A549 treated with RU486 at 1 μM for 4 hours (cell line): ENCODE results near the gene ZNF304. TPM values are rescaled to one million over a fixed set of nuclear protein-coding genes. Genes with fewer than 3 reads are reported as not detected.

Source experiments
- total RNA-seq: library from RNA; stranded (reverse); fragments of 200-300 nt; extraction: Qiagen RNA extraction; gene quantifications from 5 replicates; pipeline ENCODE4 v1.2.3, GENCODE V29; 2022; ENCODE audit warnings: low read depth

The ZNF304 gene
- total RNA-seq = 1.7 to 2.1 TPM (median 2.1 TPM) in 5 replicates

DNA sequence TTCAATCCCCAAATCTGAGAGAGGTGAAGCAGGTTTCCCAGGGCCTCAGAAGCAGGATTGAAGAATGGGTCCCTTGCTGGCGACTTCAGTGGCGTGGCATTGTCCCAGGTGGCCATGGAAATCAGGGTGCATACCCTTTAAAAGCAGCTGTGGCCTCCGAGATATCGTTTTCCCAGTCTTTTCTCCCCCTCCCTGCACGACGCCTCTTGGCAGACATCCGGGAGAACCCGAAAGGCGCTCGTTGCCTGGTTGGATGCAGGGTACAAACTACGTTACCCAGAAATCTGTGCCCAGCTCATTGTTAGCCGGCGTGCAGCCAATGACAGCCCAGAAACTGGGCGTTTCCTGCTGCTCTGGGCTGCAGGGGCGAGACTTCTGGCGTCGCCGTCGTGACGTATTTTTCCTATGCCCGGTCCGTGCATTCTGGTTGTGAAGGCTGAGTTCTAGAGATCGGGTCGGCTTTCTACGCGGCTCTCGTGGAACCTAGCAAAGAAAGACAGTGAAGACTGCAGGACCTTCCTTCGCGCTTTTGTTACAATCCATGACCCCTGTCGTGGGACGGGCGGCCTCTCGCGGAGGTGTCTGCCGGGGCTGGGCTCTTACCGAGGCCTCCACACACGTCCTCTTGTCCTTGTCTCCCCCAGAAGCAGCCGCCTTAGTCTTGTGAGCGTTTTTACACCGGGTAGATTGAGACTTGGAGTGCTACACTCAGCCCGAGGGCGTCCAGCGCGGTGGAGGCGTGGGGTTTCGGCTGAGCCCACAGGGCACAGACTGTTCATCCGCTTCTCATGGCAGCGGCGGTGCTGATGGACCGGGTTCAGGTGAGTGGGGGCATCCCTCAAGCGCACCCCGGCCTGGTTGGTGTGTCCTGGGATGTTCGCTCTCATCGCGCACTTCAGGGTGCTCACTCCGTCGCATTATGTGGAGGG lies at the start of gene ZNF304:
Gene ZNF304, plus strand, starts transcription at position 395 of the 929 bp plus-strand sequence. Its CDS starts 394 bp downstream, at position 789.

DNA sequence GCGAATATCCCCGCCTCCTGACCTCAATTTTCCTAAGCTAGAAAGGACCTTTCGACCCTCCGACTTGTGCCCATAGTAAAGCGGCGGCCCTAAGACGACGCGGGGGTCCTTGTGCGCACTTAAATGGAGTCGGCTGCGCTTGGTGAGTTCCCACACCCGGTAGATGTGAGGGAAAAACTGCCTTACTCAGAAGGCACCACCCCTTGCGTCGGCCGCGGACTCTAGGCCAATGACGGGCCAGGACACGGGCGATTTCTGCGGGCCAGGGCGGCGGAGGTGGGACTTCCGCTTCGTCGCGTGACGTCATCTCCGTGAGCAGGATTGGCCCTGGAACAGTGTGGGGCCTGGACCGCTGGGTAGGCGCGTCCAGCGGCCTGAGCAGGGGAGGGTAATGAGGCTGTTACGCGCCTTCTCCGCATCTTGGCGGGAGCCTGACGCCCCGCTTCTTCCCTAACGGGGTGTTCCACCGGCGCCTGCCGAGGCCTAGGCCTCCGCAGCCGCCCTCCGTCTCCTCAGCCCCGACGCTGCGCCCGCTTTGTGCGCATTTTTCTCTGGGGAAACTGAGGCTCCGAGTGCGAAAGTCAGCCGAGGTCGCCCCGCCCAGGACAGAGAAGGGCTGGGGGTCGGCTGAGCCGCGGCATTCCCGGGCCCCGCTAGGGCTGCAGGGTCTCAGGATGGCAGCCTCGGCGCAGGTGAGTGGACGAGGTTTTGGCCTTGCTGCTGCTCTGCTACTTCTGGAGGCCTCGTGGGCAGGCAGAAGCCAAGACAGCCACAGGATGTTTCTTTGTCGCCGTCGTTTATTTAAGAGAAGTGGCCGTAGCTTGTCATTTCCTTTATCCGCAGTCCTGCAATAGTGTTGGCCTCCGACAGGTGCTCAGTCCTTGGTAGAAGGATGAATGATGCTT lies 30.6 kb upstream of the ZNF304 start, which contains the start of gene ZNF543:
Gene ZNF543, plus strand, starts transcription at position 293 of the 905 bp plus-strand sequence. Its CDS starts 382 bp downstream, at position 675.

DNA sequence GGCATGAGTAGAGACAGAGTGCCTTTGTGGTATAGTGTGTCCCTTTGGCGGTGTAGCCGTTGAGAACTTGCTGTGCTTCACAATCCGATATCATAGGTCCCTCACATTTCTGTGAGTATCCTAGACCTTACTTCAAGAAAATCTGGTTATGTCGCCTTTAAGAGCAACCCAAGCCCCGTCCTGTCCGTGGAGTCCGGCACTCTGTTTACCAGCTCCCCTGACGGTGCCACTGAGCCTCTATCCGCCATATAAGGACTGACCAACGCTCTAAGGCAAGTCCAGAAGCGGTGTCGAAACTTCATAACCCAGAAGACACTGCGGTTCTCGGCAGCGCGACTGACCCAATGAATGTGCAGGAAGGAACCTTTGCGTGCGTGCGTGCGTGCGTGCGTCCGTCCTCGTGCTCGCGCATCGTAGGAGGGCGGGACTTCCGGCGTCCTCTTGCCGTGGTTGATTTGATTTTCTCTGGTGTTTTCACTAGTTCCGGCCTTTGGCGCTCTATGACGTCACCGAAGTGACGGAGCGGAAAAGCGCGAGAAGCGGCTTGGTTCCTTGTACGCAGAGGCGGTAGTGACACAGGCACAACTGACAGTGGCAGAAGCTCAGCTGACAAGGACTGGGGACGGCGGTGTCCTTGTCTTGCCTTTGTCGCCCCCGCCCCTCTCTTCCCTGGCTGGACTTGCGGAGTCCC lies 12.1 kb downstream of the ZNF304 start, which contains the start of the genes TRAPPC2B and ZNF547:
Gene TRAPPC2B, plus strand, starts transcription at position 555 of the 691 bp plus-strand sequence. CDS start 1,283 bp downstream, outside the sequence.
Gene ZNF547, plus strand, starts transcription at position 555 of the 691 bp plus-strand sequence. CDS start 5,005 bp downstream, outside the sequence.

DNA sequence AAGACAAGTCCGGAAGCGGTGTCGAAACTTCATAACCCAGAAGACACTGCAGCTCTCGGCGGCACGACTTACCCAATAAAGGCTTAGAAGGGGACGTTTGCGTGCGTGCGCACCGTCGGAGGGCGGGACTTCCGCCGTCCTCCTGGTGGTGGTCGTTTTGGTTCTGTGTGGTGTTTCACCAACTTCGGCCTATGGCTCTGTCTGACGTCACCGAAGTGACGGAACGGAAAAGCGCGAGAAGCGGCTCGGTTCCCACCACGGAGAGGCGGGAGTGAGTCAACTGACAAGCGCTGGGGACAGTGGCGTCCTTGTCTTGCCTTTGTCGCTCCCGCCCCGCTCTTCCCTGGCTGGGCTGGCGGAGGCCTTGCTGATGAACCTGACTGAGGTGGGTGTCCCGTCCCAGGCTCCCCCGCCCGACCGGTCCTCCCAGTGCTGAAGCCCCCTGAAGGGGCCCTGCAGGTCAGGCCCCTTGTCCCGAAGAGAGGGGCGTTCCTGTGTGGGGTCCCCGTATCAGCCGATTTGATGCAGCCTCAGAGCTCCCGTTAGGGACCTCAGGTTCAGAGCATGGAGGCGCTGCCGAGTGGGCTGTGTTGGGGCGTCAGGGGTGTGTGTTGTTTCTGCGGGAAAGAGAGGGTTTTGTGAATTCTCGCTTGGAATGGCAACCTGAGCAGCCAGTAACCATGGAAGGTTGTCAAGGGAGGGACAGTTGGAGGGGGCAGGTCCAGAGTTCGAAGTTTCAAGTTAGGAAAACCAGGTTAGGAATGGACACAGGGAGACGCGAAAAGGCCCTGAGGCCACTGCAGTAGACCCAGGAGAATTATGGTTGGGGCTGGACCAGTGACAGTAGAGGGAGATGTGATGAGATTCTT lies 38.9 kb downstream of the ZNF304 start, which contains the start of gene ZNF548:
Gene ZNF548, plus strand, starts transcription at position 125 of the 869 bp plus-strand sequence. Its CDS starts 246 bp downstream, at position 371.

Other genes starting within 250 kb of the ZNF304 start
- not detected in 5 replicates for gene USP29, start 231.3 kb upstream of the ZNF304 start, total RNA-seq
- not detected in 5 replicates for gene ZIM3, start 206.1 kb upstream of the ZNF304 start, total RNA-seq
- not detected in 5 replicates for gene DUXA, start 183.8 kb upstream of the ZNF304 start, total RNA-seq
- 6.3 to 8.8 TPM (median 7.4 TPM) in 5 replicates for gene ZNF264, start 159.8 kb upstream of the ZNF304 start, total RNA-seq
- 0.27 to 0.61 TPM (median 0.32 TPM) in 4 of 5 replicates, not detected in the other for gene AURKC, start 120.2 kb upstream of the ZNF304 start, total RNA-seq
- 1.2 to 2.5 TPM (median 1.8 TPM) in 5 replicates for gene ZNF805, start 110.6 kb upstream of the ZNF304 start, total RNA-seq
- 0.77 to 1.2 TPM (median 1.0 TPM) in 5 replicates for gene ZNF460, start 70.8 kb upstream of the ZNF304 start, total RNA-seq
- 0.82 to 2.0 TPM (median 1.5 TPM) in 5 replicates for gene ZNF543, start 30.8 kb upstream of the ZNF304 start, total RNA-seq
- gene TRAPPC2B, start 12.3 kb downstream of the ZNF304 start, total RNA-seq = 14.3 to 17.8 TPM (median 15.6 TPM) in 5 replicates
- gene ZNF547, start 12.3 kb downstream of the ZNF304 start, total RNA-seq = 1.4 to 2.0 TPM (median 1.6 TPM) in 5 replicates
- gene ZNF548, start 38.6 kb downstream of the ZNF304 start, total RNA-seq = 2.9 to 4.0 TPM (median 3.5 TPM) in 5 replicates
- gene ZNF17, start 59.9 kb downstream of the ZNF304 start, total RNA-seq = 2.9 to 6.8 TPM (median 4.8 TPM) in 5 replicates
- 13.7 to 16.8 TPM (median 15.4 TPM) in 5 replicates for gene ZNF749, start 84.1 kb downstream of the ZNF304 start, total RNA-seq
- gene VN1R1, start 105.9 kb downstream of the ZNF304 start, total RNA-seq = 0.06 to 0.13 TPM in 2 of 5 replicates, not detected in the others
- gene ZNF772, start 126.3 kb downstream of the ZNF304 start, total RNA-seq = 0.83 to 1.5 TPM (median 1.2 TPM) in 5 replicates
- 4.6 to 7.6 TPM (median 6.7 TPM) in 5 replicates for gene ZNF419, start 136.5 kb downstream of the ZNF304 start, total RNA-seq
- 4.6 to 7.1 TPM (median 4.8 TPM) in 5 replicates for gene ZNF773, start 148.7 kb downstream of the ZNF304 start, total RNA-seq
- 1.3 to 2.0 TPM (median 1.6 TPM) in 5 replicates for gene ZNF549, start 176.1 kb downstream of the ZNF304 start, total RNA-seq
- 2.1 to 4.4 TPM (median 4.2 TPM) in 5 replicates for gene ZNF550, start 208.6 kb downstream of the ZNF304 start, total RNA-seq
- gene ZNF416, start 227.6 kb downstream of the ZNF304 start, total RNA-seq = 4.2 to 4.9 TPM (median 4.5 TPM) in 5 replicates
- gene ZIK1, start 232.9 kb downstream of the ZNF304 start, total RNA-seq = 0.06 TPM in 1 of 5 replicates, not detected in the others
- gene ZNF530, start 248.6 kb downstream of the ZNF304 start, total RNA-seq = 4.1 to 4.8 TPM (median 4.4 TPM) in 5 replicates